B cell (primary cell): ENCODE data around the gene TECRL. TPM values are rescaled to one million over a fixed set of nuclear protein-coding genes. Genes with fewer than 3 reads are reported as not detected.

Experiments
- ATAC-seq: fragments of 200-7000 bp; cut with Tn5 transposase; one replicate; pipeline ENCODE4 v1.10.0; 2021; ENCODE audit warnings: low read depth, mild to moderate bottlenecking, moderate number of reproducible peaks, moderate library complexity
- CTCF ChIA-PET: fragments of 350-600 bp; sonication (Branson Sonifier 250); formaldehyde crosslinking; loops from one replicate; lab custom pipeline; 2021; ENCODE audit warnings: antibody characterized with exemption, inconsistent platforms; lab: Charles Lee
- POLR2A ChIA-PET: fragments of 350-600 bp; sonication (Branson Sonifier 250); formaldehyde crosslinking; loops from one replicate; lab custom pipeline; 2021; ENCODE audit warnings: antibody characterized with exemption; lab: Charles Lee
- DNase-seq: peaks from one replicate; pipeline ENCODE4 v3.0.0; 2013
- H2AFZ ChIP-seq: 2 replicates; pipeline ENCODE4 v1.6.1; 2012; ENCODE audit warnings: mild to moderate bottlenecking, low read depth, low read length; ENCODE audit not compliant: insufficient read depth, poor library complexity, severe bottlenecking
- H3K27ac ChIP-seq, 2 donors: 1 replicate in 1 of 2; 2 replicates in 1 of 2; pipeline ENCODE4 v1.5.1; 2012 to 2013; ENCODE audit warnings: low read length in 2 of 2, mild to moderate bottlenecking in 2 of 2, moderate library complexity in 1 of 2
- H3K27me3 ChIP-seq, 4 experiments: fragments of 200-600 bp in 1 of 4; sonication (generic) in 1 of 4; replicated peaks in 1 of 4; 1 replicate in 2 of 4; 2 replicates in 2 of 4; pipeline versions ENCODE4 v1.6.1 to v1.7.0; 2013 to 2016; ENCODE audit warnings: low read length in 3 of 4, mild to moderate bottlenecking in 2 of 4, mixed read lengths in 1 of 4, moderate library complexity in 1 of 4; ENCODE audit not compliant: insufficient read depth in 4 of 4, control insufficient read depth in 3 of 4; ENCODE audit errors: control extremely low read depth in 1 of 4
- H3K36me3 ChIP-seq, 2 experiments: replicated peaks in 1 of 2; 1 replicate in 1 of 2; 2 replicates in 1 of 2; pipeline versions ENCODE4 v1.6.1 to v1.7.1; 2013; ENCODE audit warnings: low read length in 1 of 2; ENCODE audit not compliant: insufficient read depth in 2 of 2, control insufficient read depth in 1 of 2; ENCODE audit errors: control extremely low read depth in 1 of 2, extremely low read depth in 1 of 2
- H3K4me1 ChIP-seq, 2 donors: fragments of 200-600 bp in 1 of 2; sonication (generic) in 1 of 2; 1 replicate in 1 of 2; 2 replicates in 1 of 2; pipeline versions ENCODE4 v1.5.1 to v1.6.1; 2013 to 2017; ENCODE audit warnings: low read length in 2 of 2; ENCODE audit not compliant: control insufficient read depth in 2 of 2, insufficient read depth in 2 of 2
- H3K4me2 ChIP-seq: replicated peaks from 2 replicates; pipeline ENCODE3; 2012; ENCODE audit warnings: mild to moderate bottlenecking, low read depth, low read length; ENCODE audit not compliant: poor library complexity, severe bottlenecking
- H3K4me3 ChIP-seq, 5 experiments: fragments of 200-600 bp in 1 of 5; sonication (generic) in 1 of 5; 1 replicate in 3 of 5; 2 replicates in 2 of 5; pipeline versions ENCODE4 v1.5.1 to v1.7.0; 2011 to 2016; ENCODE audit warnings: low read length in 4 of 5, mild to moderate bottlenecking in 4 of 5, low read depth in 2 of 5, control low read depth in 1 of 5, moderate library complexity in 1 of 5; ENCODE audit not compliant: insufficient read depth in 1 of 5; ENCODE audit errors: control extremely low read depth in 1 of 5, extremely low read depth in 1 of 5
- H3K79me2 ChIP-seq: fragments of 200-600 bp; sonication (generic); one replicate; pipeline ENCODE4 v1.6.0; 2016; ENCODE audit warnings: low read length; ENCODE audit not compliant: control insufficient read depth, insufficient read depth
- H3K9ac ChIP-seq: fragments of 200-600 bp; sonication (generic); 2 replicates; pipeline ENCODE4 v1.6.1; 2017; ENCODE audit warnings: mild to moderate bottlenecking, low read length, moderate library complexity
- H3K9me3 ChIP-seq, 3 donors: one replicate each; pipeline versions ENCODE4 v1.6.1 to v1.7.1; 2013; ENCODE audit warnings: low read length in 2 of 3; ENCODE audit not compliant: control insufficient read depth in 2 of 3, insufficient read depth in 1 of 3; ENCODE audit errors: control extremely low read depth in 1 of 3
- H4K20me1 ChIP-seq: 2 replicates; pipeline ENCODE4 v1.6.0; 2012; ENCODE audit warnings: mild to moderate bottlenecking, low read length; ENCODE audit not compliant: insufficient read depth, control insufficient read depth, poor library complexity, severe bottlenecking
- H3K27ac Mint-ChIP-seq: one replicate; pipeline ENCODE4 v1.8.0; 2021; ENCODE audit warnings: mixed read lengths
- H3K27me3 Mint-ChIP-seq: one replicate; pipeline ENCODE4 v1.8.0; 2021; ENCODE audit warnings: mixed read lengths
- H3K4me1 Mint-ChIP-seq: one replicate; pipeline ENCODE4 v1.8.0; 2021; ENCODE audit warnings: mixed read lengths
- H3K4me3 Mint-ChIP-seq: one replicate; pipeline ENCODE4 v1.8.0; 2021; ENCODE audit warnings: mixed read lengths
- H3K9me3 Mint-ChIP-seq: one replicate; pipeline ENCODE4 v1.8.0; 2022; ENCODE audit warnings: mixed read lengths; ENCODE audit not compliant: insufficient read depth
- EZH2 ChIP-seq: IDR thresholded peaks from 2 replicates; pipeline ENCODE4 v1.6.1; 2012; ENCODE audit warnings: borderline replicate concordance, low read depth, mild to moderate bottlenecking, moderate library complexity, low read length; ENCODE audit not compliant: insufficient read depth, poor library complexity, severe bottlenecking
- WGBS: methylation state at CpG from one replicate; pipeline ENCODE4 v1.1.5; 2013; ENCODE audit warnings: missing lambda C conversion rate; ENCODE audit not compliant: insufficient coverage; 5-methylcytosine and 5-hydroxymethylcytosine counted together
- intact Hi-C: fragments of 100-400 bp; cut with micrococcal nuclease; formaldehyde crosslinking; loops from one replicate; pipeline ENCODE4 v1.10.0; 2022
- polyA minus RNA-seq: library from RNA; depleted of rRNA, polyadenylated mRNA; stranded (reverse); fragments of >200 nt; gene quantifications from 2 replicates; pipeline ENCODE4 v1.2.3, GENCODE V29; 2012
- polyA plus RNA-seq: library from polyadenylated mRNA; depleted of rRNA; stranded (reverse); fragments of >200 nt; gene quantifications from 2 replicates; pipeline ENCODE4 v1.2.3, GENCODE V29; 2012
- total RNA-seq, 2 donors: library from RNA; stranded (reverse); fragments of 120-200 nt in 1 of 2; gene quantifications; 1 replicate in 1 of 2; 2 replicates in 1 of 2; pipeline versions ENCODE4 v1.2.3 to v1.2.4, GENCODE V29; 2013 to 2022
- TF ChIP-seq, protein P1 (sequence below): fragments of 200-600 bp; IDR thresholded peaks from one replicate; pipeline ENCODE4 v1.8.0; 2022; ENCODE audit warnings: antibody characterized with exemption, mild to moderate bottlenecking

Gene TECRL, protein sequence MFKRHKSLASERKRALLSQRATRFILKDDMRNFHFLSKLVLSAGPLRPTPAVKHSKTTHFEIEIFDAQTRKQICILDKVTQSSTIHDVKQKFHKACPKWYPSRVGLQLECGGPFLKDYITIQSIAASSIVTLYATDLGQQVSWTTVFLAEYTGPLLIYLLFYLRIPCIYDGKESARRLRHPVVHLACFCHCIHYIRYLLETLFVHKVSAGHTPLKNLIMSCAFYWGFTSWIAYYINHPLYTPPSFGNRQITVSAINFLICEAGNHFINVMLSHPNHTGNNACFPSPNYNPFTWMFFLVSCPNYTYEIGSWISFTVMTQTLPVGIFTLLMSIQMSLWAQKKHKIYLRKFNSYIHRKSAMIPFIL
- total RNA-seq (not detected in 2 replicates), polyA plus RNA-seq (not detected in 2 replicates), polyA minus RNA-seq (not detected in 2 replicates)
- total RNA-seq (2013), result 0.58 TPM

DNA sequence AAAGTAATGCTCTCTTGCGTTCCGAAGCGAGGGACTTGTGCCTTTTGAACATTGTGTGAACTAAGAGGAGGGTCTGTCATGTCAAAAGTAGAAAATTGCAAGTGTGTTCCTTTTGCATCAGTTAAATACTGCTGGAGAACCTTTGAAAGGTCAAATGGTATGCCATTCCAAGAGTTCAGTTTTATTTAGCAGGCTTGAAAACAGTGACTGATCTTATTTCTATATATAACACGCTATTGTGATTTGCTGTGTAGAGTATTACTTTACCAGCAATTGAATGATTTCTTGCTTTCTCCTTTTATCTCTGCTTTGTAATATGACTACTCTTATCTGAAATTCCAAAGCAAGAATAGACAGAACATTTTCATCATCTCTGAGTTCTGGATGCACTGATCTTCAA lies at the start of gene TECRL:
TSS of gene TECRL (minus strand) at position 151 of the 400 bp plus-strand sequence. CDS start at position 52, 99 bp downstream.
- Histone ChIP-seq H3K27ac (no peak within 1 kb of the TSS), H3K79me2 (no peaks in the 10 kb centered on the region), H3K4me1 (no peaks in the 10 kb centered on the region), H4K20me1 (no peaks in the 10 kb centered on the region), H2AFZ (no peak within 1 kb of the TSS), H3K4me2 (no peak within 1 kb of the TSS), H3K9ac (no peak within 1 kb of the TSS), H3K9me3 (no peaks in the 10 kb centered on the region), H3K4me3 (no peak within 1 kb of the TSS), H3K36me3 (no peaks in the 10 kb centered on the region), H3K27me3 (no peaks in the 10 kb centered on the region)
- CTCF ChIA-PET, result no interaction called here
- no peak for TF ChIP-seq EZH2
- TF ChIP-seq, protein P1, sequence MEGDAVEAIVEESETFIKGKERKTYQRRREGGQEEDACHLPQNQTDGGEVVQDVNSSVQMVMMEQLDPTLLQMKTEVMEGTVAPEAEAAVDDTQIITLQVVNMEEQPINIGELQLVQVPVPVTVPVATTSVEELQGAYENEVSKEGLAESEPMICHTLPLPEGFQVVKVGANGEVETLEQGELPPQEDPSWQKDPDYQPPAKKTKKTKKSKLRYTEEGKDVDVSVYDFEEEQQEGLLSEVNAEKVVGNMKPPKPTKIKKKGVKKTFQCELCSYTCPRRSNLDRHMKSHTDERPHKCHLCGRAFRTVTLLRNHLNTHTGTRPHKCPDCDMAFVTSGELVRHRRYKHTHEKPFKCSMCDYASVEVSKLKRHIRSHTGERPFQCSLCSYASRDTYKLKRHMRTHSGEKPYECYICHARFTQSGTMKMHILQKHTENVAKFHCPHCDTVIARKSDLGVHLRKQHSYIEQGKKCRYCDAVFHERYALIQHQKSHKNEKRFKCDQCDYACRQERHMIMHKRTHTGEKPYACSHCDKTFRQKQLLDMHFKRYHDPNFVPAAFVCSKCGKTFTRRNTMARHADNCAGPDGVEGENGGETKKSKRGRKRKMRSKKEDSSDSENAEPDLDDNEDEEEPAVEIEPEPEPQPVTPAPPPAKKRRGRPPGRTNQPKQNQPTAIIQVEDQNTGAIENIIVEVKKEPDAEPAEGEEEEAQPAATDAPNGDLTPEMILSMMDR, result no peak
- H3K27me3 Mint-ChIP-seq, result no peaks in the 10 kb centered on the region
- no peaks in the 10 kb centered on the region for H3K4me1 Mint-ChIP-seq
- 100% methylated on average over 1 of the region's 4 CpGs for WGBS
- no peak for DNase-seq
- H3K27ac Mint-ChIP-seq, result no peak within 1 kb of the TSS
- ATAC-seq, result no peak
- POLR2A ChIA-PET, result no interaction called here
- no peaks in the 10 kb centered on the region for H3K9me3 Mint-ChIP-seq
- H3K4me3 Mint-ChIP-seq, result no peak within 1 kb of the TSS
- intact Hi-C loops, result no loop called here

DNA sequence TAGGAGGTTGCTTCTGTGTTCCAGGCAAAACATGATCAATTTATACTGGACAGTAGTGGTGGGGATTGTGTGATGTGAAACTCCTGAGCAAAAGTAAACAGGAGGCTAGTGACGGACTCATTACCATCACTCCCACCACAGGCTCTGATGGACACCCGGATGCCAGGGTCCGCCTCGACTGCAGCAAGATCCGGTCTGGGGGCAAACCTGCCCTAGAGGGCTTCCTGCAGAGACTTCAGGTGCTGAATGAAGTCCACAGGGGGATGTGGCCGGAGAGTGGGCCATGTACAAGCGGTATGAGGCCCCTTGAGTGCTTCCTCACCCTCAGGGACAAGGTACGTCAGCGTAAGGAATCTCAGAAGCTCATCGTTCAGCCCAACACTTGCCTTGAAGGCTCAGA lies 23.4 kb upstream of the TECRL start:
- H3K9me3 Mint-ChIP-seq, result peaks cover 5% of the 10 kb centered on the region
- Histone ChIP-seq H3K9ac (no peak overlapping the region), H3K36me3 (no peaks in the 10 kb centered on the region), H3K27me3 (no peaks in the 10 kb centered on the region), H3K4me2 (no peak overlapping the region), H3K79me2 (no peaks in the 10 kb centered on the region), H3K9me3 (peaks cover 0 to 37% (median 2%) of the 10 kb centered on the region in 3 donors), H4K20me1 (no peaks in the 10 kb centered on the region), H3K4me1 (no peaks in the 10 kb centered on the region), H2AFZ (no peak overlapping the region), H3K4me3 (no peak overlapping the region), H3K27ac (no peak overlapping the region)
- ATAC-seq (no peak), DNase-seq (no peak)
- no peak overlapping the region for H3K27ac Mint-ChIP-seq
- 90% methylated on average over 9 of the region's 10 CpGs for WGBS
- H3K4me1 Mint-ChIP-seq, result no peaks in the 10 kb centered on the region
- H3K4me3 Mint-ChIP-seq, result no peak overlapping the region
- H3K27me3 Mint-ChIP-seq, result no peaks in the 10 kb centered on the region
- ChIA-PET CTCF (no interaction called here), POLR2A (no interaction called here)
- intact Hi-C loops, result no loop called here
- TF ChIP-seq EZH2, result no peak
- TF ChIP-seq, protein P1, result no peak
